ENCODE measurements around the gene PDPK1.

The PDPK1 gene

DNA sequence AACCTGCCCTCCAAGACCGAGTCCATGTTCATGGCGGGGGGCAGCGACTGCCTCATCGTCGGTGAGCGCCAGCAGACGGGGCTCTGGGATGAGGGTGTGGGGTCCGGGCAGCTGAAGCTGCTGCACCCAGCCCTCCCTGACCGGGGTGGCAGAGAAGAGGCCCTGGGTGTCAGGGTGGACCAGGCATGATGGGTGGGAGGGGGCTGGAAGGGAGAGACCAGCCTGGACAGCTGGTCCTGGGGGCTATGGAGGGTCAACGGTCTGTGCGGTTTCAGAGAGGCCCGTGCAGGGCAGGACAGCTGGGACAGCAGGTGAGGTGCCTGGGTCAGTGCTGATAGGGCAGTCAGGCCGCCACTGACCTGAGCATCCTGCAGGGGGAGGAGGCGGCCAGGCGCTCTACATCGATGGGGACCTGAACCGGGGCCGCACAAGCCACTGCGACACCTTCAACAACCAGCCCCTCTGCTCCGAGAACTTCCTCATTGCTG, 37.3 kb upstream of the PDPK1 start:
- Mint-ChIP-seq H3K4me3 (no peak overlapping the region), H3K9me3 (no peaks in the 10 kb centered on the region), H3K4me1 (ENCODE audit: low read depth) (no peaks in the 10 kb centered on the region), H3K36me3 (ENCODE audit: low read depth) (peaks cover 36% of the 10 kb centered on the region), H3K27ac (no peak overlapping the region), H3K27me3 (no peaks in the 10 kb centered on the region)
- DNase-seq, result no peak

DNA sequence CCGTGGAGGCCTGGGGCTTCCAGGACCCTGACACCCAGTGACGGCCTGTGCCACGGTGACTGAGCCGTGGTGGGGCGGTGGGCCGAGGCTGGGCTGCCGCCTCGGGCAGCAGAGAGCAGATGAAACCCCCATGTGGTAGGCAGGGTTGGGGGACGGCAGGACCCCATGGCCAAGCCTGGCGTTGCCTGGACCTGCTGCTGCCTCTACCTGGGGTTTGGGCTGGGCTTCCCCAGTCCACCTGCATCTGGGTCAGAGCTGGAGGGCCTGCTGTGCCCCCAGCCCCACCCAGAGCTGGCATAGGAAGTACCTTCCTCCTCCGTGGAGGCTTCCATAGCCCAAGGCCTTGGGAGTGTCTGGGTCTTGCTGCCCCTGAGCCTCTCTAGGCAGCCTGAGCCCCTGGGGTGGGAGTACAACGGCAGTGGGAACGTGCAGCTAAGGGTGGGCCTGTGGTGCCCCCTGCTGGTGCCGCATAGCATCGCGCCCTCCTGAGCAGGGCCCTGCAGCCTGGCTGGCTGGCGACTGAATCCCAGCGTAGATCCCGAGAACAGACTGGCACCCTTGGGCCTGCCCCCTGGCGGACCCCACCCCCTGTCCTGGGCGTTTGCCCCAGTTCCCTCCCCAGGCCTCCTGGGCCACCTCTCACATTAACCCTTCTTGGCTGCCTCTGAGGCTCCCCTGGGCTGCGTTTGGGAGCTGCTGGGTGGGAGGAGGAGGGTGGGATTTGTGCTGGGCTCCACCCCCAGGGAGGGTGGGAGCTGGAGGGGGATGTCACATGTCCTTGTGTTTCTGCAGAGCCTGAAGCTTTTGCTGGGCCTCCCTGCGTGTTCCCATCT, 36.7 kb upstream of the PDPK1 start:
- peak; percentile 91 for DNase-seq
- H3K27me3 Mint-ChIP-seq, result no peaks in the 10 kb centered on the region
- peaks cover 29% of the 10 kb centered on the region for H3K36me3 Mint-ChIP-seq (ENCODE audit: low read depth)
- H3K4me3 Mint-ChIP-seq, result no peak overlapping the region
- no peaks in the 10 kb centered on the region for H3K9me3 Mint-ChIP-seq
- H3K4me1 Mint-ChIP-seq (ENCODE audit: low read depth), result no peaks in the 10 kb centered on the region
- no peak overlapping the region for H3K27ac Mint-ChIP-seq

DNA sequence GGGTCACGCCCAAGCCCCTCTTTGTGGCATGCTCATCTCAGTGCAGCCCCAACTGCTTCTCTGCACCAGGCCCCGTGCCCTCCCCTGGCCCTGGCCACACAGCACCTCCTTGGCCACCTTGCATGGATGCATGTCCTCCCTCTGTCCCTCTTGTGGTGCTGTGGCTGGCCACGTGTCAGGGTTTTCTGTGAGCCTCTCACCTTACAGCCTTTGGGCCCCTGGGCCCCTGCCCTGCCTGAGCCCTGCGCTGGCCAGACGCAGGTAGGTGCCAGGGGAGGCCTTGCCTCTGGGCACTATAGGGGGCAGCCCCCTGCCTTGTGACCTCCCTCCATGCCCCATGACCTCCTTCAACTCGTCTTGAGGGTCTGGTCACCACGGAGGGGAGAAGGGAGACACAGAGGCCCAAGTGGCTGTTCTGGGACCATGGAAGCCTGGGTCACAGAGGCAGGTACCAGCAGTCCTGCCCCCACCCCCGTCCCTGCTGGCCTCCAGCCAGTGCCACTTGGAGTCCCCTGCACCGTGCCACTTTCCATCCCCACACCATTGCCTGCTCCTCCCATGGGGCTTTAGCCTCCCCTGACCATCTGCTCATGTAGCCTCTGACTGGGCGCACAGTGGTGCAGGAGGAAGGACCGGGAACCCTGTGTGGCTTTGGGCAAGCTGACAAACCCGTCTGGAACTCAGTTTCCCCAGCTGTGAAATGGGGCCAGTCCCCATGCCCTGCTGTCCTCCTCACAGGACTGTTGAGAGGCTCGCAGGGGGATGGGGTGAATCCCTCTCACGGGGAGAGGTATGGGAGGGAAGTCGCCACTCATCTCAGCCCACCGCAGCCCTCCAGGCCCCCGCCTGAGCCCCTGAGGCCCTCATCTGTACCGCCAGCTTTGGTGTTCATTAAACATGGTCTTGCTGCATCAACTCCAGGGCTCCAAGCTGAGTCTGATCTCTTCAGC, 35.6 kb upstream of the PDPK1 start:
- no peak overlapping the region for H3K4me3 Mint-ChIP-seq
- no peak overlapping the region for H3K27ac Mint-ChIP-seq
- H3K27me3 Mint-ChIP-seq, result no peaks in the 10 kb centered on the region
- no peak for DNase-seq
- no peaks in the 10 kb centered on the region for H3K4me1 Mint-ChIP-seq (ENCODE audit: low read depth)
- no peaks in the 10 kb centered on the region for H3K9me3 Mint-ChIP-seq
- H3K36me3 Mint-ChIP-seq (ENCODE audit: low read depth), result peaks cover 21% of the 10 kb centered on the region

DNA sequence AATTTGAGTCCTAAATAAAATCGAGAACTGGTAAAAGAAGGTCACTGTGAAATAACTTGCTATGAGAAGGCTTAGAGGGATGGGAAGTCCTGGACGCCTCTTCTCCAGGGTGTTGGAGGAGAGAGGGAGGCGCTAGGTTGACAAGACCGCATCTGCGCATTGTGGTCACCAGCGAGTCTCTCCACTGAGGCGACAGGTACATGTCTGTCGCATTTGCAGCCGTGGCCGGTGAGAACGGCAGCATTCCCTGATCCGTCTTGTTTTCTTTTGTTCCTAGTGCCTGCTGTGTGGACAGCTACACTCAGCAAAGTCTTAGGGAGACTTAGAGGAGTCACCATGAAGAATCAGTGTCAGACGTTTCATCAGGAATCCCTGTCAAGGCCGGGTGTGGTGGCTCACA, 32.1 kb upstream of the PDPK1 start:
- no peak overlapping the region for H3K4me3 Mint-ChIP-seq
- peaks cover 5% of the 10 kb centered on the region for H3K4me1 Mint-ChIP-seq (ENCODE audit: low read depth)
- no peaks in the 10 kb centered on the region for H3K36me3 Mint-ChIP-seq (ENCODE audit: low read depth)
- H3K9me3 Mint-ChIP-seq, result no peaks in the 10 kb centered on the region
- no peaks in the 10 kb centered on the region for H3K27me3 Mint-ChIP-seq
- DNase-seq, result no peak
- no peak overlapping the region for H3K27ac Mint-ChIP-seq

DNA sequence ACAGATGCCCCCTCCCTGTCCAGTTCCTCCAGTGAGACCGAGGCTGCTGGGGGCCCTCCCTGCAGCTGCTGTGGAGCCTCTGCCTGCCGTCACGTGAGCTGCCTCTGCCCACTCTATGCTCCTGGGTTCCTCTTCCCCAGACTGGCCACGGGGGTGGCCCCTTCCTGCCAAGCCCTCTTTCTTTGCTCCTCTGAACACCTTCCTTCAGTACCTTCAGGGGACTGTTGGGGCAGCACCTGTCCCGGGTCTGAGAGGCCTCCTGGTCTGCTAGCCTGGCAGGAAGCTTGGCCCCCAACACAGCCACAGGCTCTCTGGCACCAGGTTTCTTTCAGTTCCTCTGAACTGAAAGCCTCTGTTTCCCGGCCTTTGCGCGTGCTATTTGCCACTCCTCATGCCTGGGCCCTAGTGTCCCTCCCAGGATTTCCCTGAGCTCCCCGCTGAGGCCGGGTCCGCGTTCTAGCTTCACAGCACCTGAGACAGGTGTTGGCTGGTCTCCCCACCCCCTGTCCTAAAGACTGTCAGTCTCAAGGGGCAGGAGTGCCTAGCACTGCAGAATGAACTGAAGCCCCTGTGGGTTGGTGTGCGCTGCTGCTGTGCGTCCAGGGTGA, 30.7 kb upstream of the PDPK1 start:
- no peak overlapping the region for H3K4me3 Mint-ChIP-seq
- H3K27ac Mint-ChIP-seq, result no peak overlapping the region
- no peak for DNase-seq
- H3K9me3 Mint-ChIP-seq, result no peaks in the 10 kb centered on the region
- H3K4me1 Mint-ChIP-seq (ENCODE audit: low read depth), result peaks cover 7% of the 10 kb centered on the region
- H3K27me3 Mint-ChIP-seq, result no peaks in the 10 kb centered on the region
- H3K36me3 Mint-ChIP-seq (ENCODE audit: low read depth), result no peaks in the 10 kb centered on the region

DNA sequence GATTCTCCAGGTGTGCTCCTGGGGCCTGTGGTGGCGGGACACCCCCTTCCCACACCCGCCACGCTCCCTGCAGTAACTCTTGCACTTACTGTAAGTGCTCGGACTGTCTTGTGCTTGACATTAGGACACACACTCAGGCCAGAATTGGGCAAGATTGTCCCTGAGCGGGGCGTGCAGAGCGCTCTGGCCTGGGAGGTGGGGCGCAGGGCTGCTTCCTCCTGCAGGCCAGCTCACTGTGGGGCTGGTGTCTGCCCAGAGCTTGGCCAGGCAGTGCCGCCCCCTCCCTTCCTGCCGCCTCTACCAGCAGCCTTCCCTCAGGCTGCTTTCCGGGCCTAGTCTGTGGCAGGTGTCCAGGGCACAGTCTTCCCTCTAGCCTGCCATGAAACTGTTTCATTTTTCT, 30.2 kb upstream of the PDPK1 start:
- Mint-ChIP-seq H3K27me3 (no peaks in the 10 kb centered on the region), H3K4me1 (ENCODE audit: low read depth) (peaks cover 12% of the 10 kb centered on the region), H3K4me3 (no peak overlapping the region), H3K27ac (no peak overlapping the region), H3K9me3 (no peaks in the 10 kb centered on the region), H3K36me3 (ENCODE audit: low read depth) (no peaks in the 10 kb centered on the region)
- no peak for DNase-seq

DNA sequence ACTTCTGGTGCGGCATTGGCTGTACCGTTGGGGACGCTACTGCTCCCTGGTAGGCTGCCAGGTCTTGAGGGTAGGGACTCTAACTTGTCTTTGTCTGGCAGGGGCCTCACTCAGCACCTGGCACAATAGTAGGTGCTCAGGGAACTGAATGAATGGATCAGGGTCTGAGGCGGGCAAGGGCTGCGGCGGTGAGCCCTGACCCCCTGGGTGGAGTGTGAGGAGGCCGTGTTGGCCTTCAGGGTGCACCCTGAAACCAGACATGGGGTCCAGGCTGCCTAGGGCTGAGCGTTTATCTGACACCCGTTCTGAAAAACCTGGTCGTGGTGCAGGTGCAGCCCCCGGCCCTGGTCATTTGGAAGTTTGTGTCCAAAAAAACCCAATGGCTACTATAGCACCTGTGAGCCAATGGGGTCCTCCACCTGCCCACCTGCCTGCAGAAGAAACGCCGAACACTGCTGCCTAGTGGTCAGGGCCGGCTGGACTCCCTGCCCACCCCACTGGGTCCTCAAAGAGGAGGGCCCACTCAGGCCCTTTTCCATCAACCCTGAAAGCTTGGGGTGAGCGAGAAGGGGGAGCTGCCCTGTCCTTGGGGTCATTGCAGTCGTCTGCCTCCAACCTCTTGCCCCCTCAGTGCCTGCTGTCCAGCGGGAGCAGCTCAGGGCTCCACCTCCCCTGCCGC, 29.0 kb upstream of the PDPK1 start:
- Mint-ChIP-seq H3K9me3 (no peaks in the 10 kb centered on the region), H3K4me3 (no peak overlapping the region), H3K36me3 (ENCODE audit: low read depth) (peaks cover 1% of the 10 kb centered on the region), H3K4me1 (ENCODE audit: low read depth) (peaks cover 20% of the 10 kb centered on the region), H3K27ac (no peak overlapping the region), H3K27me3 (no peaks in the 10 kb centered on the region)
- DNase-seq, result no peak

DNA sequence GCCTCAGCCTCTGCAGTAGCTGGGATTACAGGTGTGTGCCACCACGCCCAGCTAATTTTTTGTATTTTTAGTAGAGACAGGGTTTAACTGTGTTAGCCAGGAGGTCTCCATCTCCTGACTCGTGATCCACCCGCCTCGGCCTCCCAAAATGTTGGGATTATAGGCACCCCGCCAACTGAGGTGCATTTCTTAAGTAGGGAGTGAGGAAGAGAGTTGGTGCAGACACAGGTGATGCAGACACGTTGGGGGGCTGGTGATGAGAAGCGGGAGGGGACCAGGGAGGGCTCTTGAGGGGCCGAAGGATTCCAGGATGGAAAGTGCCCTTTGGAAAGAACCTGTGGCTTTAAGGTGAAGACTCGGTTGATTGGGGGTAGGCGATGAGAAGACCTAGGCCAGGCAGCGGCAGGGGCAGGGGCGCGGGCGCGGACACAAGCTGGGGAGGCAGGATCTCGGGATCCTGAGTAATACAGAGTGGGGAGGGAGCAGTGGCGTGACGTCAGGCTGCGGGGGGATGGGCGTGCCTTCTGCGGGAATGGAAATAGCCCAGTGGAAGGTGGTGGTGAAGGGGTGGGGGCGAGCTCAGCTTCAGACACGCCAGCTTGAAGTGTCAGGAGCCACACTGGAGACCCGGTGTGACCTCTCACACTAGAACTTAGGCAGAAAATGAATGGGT, 26.6 kb upstream of the PDPK1 start:
- Mint-ChIP-seq H3K27ac (no peak overlapping the region), H3K36me3 (ENCODE audit: low read depth) (peaks cover 19% of the 10 kb centered on the region), H3K9me3 (no peaks in the 10 kb centered on the region), H3K27me3 (no peaks in the 10 kb centered on the region), H3K4me3 (no peak overlapping the region), H3K4me1 (ENCODE audit: low read depth) (peaks cover 33% of the 10 kb centered on the region)
- DNase-seq, result no peak

DNA sequence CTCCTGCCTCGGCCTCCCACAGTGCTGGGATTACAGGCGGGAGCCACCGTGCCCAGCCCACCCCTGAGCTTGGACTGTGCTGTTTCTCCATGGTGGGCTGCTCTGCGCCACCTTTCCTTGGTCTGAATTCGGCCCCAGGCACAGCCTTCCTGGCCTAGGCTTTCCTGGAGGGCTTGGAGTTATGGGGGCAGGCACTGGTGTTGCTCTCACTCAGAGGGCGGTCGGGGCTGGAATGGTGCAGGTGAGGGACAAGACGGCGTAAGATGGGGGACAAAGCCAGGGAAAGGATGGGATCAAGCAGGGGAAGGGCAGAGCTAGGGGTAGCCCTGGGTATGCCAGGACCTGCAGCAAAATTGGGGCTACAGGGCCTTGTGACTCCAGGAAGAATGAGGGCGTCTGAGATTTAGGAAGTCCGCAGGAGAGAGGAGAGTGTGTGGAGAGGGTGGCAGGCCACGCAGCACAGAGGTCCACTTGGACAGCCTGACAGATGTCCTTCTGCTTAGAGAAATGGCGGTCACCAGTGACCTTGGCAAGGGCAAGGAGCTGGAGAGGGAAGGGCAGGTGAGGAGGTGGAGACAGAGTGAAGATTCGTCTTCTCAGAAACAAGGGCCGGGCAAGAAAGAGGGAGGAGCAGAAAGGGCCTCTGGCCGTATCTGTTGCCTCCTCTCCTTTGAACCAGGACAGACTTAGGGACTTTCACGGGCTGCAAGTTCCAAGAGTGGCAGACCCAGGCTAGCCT, 25.7 kb upstream of the PDPK1 start:
- Mint-ChIP-seq H3K27me3 (no peaks in the 10 kb centered on the region), H3K4me1 (ENCODE audit: low read depth) (peaks cover 42% of the 10 kb centered on the region), H3K9me3 (no peaks in the 10 kb centered on the region), H3K36me3 (ENCODE audit: low read depth) (peaks cover 27% of the 10 kb centered on the region), H3K27ac (peak overlapping the region; percentile 90), H3K4me3 (peak overlapping the region; percentile 11)
- DNase-seq, result no peak

DNA sequence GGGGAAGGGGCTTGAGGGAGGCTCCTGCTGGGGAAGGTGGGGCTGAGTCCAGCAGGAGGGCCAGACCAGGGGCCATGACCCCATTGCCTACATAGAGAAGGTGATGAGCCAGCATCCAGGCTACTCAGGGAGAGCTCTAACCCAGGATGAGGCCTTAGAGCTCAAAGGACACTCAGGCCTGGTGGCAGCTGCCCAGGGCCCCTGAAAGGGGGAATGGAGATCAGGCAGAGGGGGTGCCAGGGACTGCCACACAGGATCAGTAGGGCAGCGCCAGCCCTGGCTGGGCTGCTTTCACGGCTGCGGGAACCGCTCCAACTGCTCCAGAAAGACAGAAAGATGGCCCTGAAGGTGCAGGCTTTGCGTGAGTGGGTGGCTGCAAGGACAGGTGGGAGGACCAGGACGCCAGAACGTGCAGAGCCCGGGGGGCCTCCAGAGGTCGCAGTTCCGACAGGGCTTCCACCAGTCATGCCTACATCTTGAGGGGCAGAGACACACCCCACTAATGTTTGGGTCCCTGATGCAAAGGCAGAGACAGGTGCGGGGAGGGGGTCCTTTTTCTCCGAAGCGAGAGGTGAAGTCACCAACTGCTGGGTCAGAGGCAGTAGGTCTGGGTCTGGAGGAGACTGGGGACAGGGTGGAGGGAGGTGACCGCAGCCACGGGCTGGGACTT, 25.0 kb upstream of the PDPK1 start:
- H3K27me3 Mint-ChIP-seq, result no peaks in the 10 kb centered on the region
- no peaks in the 10 kb centered on the region for H3K9me3 Mint-ChIP-seq
- H3K4me3 Mint-ChIP-seq, result peak overlapping the region; percentile 86
- peaks cover 47% of the 10 kb centered on the region for H3K4me1 Mint-ChIP-seq (ENCODE audit: low read depth)
- H3K36me3 Mint-ChIP-seq (ENCODE audit: low read depth), result peaks cover 27% of the 10 kb centered on the region
- peak overlapping the region; percentile 90 for H3K27ac Mint-ChIP-seq
- DNase-seq, result no peak

DNA sequence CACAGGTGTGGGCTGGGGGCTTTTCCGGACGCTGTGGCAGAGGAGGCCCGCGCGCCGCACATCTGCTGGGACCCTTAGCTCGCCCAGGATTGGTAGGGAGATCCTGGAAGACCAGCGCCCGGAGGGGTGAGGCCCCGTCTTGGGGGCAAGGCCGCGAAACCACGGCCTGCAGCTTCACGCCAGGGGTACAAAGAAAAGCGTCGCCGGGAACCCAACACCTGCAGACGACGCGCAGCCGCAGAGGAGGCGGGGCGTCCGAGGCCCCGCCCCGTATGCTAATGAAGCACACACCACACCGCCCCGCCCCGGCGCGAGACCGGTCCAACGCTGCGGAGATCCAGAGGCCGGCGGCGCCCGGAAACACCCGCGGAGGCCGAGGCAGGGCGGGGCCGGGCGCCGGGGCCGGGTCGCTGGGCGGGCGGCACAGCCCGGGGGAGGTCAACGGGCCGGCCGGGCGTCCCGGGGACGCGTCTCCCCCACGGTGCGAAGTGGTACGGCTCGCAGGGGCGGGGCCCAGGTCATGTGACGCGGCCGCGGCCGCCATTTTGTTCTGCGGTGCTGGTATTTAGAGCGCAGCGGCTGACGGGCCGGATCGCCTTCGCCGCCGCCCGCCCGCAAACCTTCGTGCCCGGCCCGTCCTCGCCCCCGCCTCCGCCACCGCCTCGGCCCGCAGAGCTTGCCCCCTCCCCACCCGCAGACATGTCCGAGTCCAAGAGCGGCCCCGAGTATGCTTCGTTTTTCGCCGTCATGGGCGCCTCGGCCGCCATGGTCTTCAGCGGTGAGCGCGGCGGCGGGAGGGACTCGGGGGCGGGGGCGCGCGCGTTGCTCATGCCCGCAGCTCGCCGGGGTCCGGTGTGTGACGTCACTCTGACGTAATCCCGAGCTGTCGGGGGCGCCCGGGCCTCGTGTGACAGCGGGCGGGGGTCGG, 24.2 kb upstream of the PDPK1 start, which contains the start of gene ATP6V0C:
Gene ATP6V0C, plus strand, starts transcription at position 548 of the 928 bp plus-strand sequence. Its CDS starts 152 bp downstream, at position 700.
- peaks cover 27% of the 10 kb centered on the region for H3K36me3 Mint-ChIP-seq (ENCODE audit: low read depth)
- H3K27ac Mint-ChIP-seq, result peak within 1 kb of the TSS; percentile 97
- H3K27me3 Mint-ChIP-seq, result no peaks in the 10 kb centered on the region
- H3K4me3 Mint-ChIP-seq, result peak within 1 kb of the TSS; percentile 96
- H3K9me3 Mint-ChIP-seq, result no peaks in the 10 kb centered on the region
- peaks cover 55% of the 10 kb centered on the region for H3K4me1 Mint-ChIP-seq (ENCODE audit: low read depth)
- DNase-seq, result peak; percentile 94
